Lung (tissue), 16 donors: Measurements from ENCODE around the gene ASCL3. TPM values are rescaled to one million over a fixed set of nuclear protein-coding genes. Genes with fewer than 3 reads are reported as not detected.

Experiments used
- ATAC-seq: fragments of 200-7000 bp; cut with Tn5 transposase; one replicate; pipeline ENCODE4 v1.9.1; 2020; ENCODE audit warnings: moderate number of reproducible peaks; ENCODE audit not compliant: insufficient read depth, low FRiP score
- DNase-seq, 3 donors: peaks; one replicate each; pipeline ENCODE4 v3.0.0-alpha.2; 2013 to 2017
- H3K27ac ChIP-seq, 2 donors: one replicate each; pipeline ENCODE4 v1.5.1; 2013; ENCODE audit warnings: mild to moderate bottlenecking in 2 of 2, moderate library complexity in 2 of 2, control low read depth in 1 of 2, inconsistent platforms in 1 of 2, low read depth in 1 of 2, low read length in 1 of 2
- H3K27me3 ChIP-seq, 3 donors: one replicate each; pipeline ENCODE4 v1.5.1; 2013; ENCODE audit warnings: low read length in 2 of 3; ENCODE audit not compliant: control insufficient read depth in 3 of 3, insufficient read depth in 3 of 3
- H3K36me3 ChIP-seq, 4 donors: one replicate each; pipeline ENCODE4 v1.5.1; 2013; ENCODE audit warnings: low read length in 4 of 4, mild to moderate bottlenecking in 1 of 4, moderate library complexity in 1 of 4; ENCODE audit not compliant: control insufficient read depth in 4 of 4, insufficient read depth in 4 of 4
- H3K4me1 ChIP-seq, 5 donors: one replicate each; pipeline ENCODE4 v1.5.1; 2013; ENCODE audit warnings: low read length in 5 of 5, mild to moderate bottlenecking in 2 of 5, moderate library complexity in 1 of 5; ENCODE audit not compliant: control insufficient read depth in 5 of 5, insufficient read depth in 5 of 5
- H3K4me3 ChIP-seq: one replicate; pipeline ENCODE4 v1.5.1; 2013; ENCODE audit warnings: mild to moderate bottlenecking, control low read depth, moderate library complexity
- H3K9ac ChIP-seq, 2 donors: one replicate each; pipeline ENCODE4 v1.5.1; 2013; ENCODE audit warnings: low read length in 2 of 2, control low read depth in 1 of 2; ENCODE audit not compliant: insufficient read depth in 1 of 2
- H3K9me3 ChIP-seq, 4 donors: one replicate each; pipeline ENCODE4 v1.5.1; 2013; ENCODE audit warnings: low read length in 3 of 4, mild to moderate bottlenecking in 1 of 4, moderate library complexity in 1 of 4; ENCODE audit not compliant: control insufficient read depth in 4 of 4, insufficient read depth in 3 of 4
- CTCF ChIP-seq: IDR thresholded peaks from 2 replicates; pipeline ENCODE4 v1.5.1; 2012; ENCODE audit warnings: mild to moderate bottlenecking; ENCODE audit errors: control extremely low read depth, extremely low read depth
- WGBS, 2 donors: extraction: QIAGEN DNeasy Blood & Tissue Kit; methylation state at CpG; one replicate each; pipeline ENCODE4 v1.1.7; 2013; 5-methylcytosine and 5-hydroxymethylcytosine counted together
- long read RNA-seq, 5 donors: transcript quantifications; one replicate each; lab custom pipeline, GENCODE V29; 2026
- polyA plus RNA-seq, 2 donors: library from polyadenylated mRNA; stranded (reverse); fragments of 200-250 nt; gene quantifications; one replicate each; pipeline ENCODE4 v1.2.1, GENCODE V29; 2013
- total RNA-seq, 2 donors: library from RNA; depleted of rRNA in 1 of 2; stranded (reverse); fragments of >200 nt in 1 of 2; gene quantifications; one replicate each; pipeline ENCODE4 v1.2.1, GENCODE V29; 2014 to 2021
- donor health status: control.
- donor health status: control.
- donor health status: Bipolar disorder and iron deficiency.
- donor health status: healthy.
- donor health status: DM: yes; HTN: yes; CAD: no.

The ASCL3 gene, protein sequence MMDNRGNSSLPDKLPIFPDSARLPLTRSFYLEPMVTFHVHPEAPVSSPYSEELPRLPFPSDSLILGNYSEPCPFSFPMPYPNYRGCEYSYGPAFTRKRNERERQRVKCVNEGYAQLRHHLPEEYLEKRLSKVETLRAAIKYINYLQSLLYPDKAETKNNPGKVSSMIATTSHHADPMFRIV
- total RNA-seq: not detected
- not detected for polyA plus RNA-seq
- long read RNA-seq, donor 1: 0 reads
- long read RNA-seq, donor 2: 0 reads
- long read RNA-seq, donor 3: 0 reads
- long read RNA-seq, donor 4: 0 reads
- long read RNA-seq, donor 5, partial matches to known transcripts: 0 of 1 reads
- long read RNA-seq, donor 5, other reads (novel, unspliced or antisense): 0 of 1 reads

DNA sequence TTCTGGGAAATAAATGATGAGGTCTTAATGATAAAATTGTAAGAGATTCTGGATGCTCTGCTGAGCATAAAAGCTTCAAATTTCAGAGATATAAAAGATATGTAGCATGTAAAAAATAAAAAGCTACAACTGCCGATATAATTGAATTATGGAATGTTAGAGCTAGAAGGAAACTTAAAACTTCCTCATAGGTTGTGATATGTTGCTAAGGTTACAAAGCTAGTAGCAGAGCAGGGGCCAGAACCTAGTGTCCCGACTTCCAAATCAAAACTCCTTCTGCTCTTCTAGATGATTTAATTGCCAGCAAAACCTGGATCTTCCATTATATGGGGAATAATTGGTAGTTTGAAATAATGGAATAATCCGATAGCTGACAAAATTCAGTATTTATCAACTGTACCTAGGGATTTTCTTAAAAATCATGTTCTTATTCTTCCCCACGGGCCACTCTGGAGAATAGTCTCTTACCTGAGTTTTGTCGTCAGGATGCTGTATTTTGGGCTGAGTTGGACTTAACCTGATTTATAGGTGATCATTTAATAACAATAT lies at the start of gene ASCL3:
ASCL3 (minus strand) TSS at position 499 of the 549 bp plus-strand sequence. CDS start 4,855 bp downstream, outside the sequence.
- Histone ChIP-seq H3K4me3 (no peak within 1 kb of the TSS), H3K27ac (no peak within 1 kb of the TSS), H3K4me1 (peaks cover 0 to 6% (median 0%) of the 10 kb centered on the region in 5 donors), H3K27me3 (no peaks in the 10 kb centered on the region), H3K9ac (no peak within 1 kb of the TSS), H3K9me3 (no peaks in the 10 kb centered on the region), H3K36me3 (peaks cover 0 to 5% (median 3%) of the 10 kb centered on the region in 4 donors)
- 82 to 85% methylated on average over 5 of the region's 5 CpGs for WGBS, 2 donors
- TF ChIP-seq CTCF: no peak
- ATAC-seq (no peak), DNase-seq (no peak)

GRCh38 chr11:8989453-8989852 lies 46.6 kb upstream of the ASCL3 start:
- H3K27me3 ChIP-seq: no peaks in the 10 kb centered on the region
- 58 to 75% methylated on average over 1 of the region's 1 CpG for WGBS, 2 donors
- H3K27ac ChIP-seq: no peak overlapping the region
- no peak for TF ChIP-seq CTCF
- H3K4me3 ChIP-seq: no peak overlapping the region
- H3K9ac ChIP-seq: no peak overlapping the region
- DNase-seq (no peak), ATAC-seq (no peak)
- H3K36me3 ChIP-seq: no peaks in the 10 kb centered on the region
- H3K9me3 ChIP-seq: no peaks in the 10 kb centered on the region
- H3K4me1 ChIP-seq: no peaks in the 10 kb centered on the region

GRCh38 chr11:8988329-8989234 lies 45.8 kb upstream of the ASCL3 start:
- Histone ChIP-seq H3K27me3 (no peaks in the 10 kb centered on the region), H3K9ac (no peak overlapping the region), H3K27ac (no peak overlapping the region), H3K9me3 (no peaks in the 10 kb centered on the region), H3K4me1 (no peaks in the 10 kb centered on the region), H3K4me3 (no peak overlapping the region), H3K36me3 (no peaks in the 10 kb centered on the region)
- ATAC-seq (no peak), DNase-seq (no peak)
- no peak for TF ChIP-seq CTCF
- WGBS, 2 donors: 62 to 79% methylated on average over 3 of the region's 3 CpGs
